Upper lobe of right lung (tissue), 1 donor: ENCODE results near the gene DOCK10. TPM values are rescaled to one million over a fixed set of nuclear protein-coding genes. Genes with fewer than 3 reads are reported as not detected.

Experiments used
- ATAC-seq: fragments of 200-7000 bp; cut with Tn5 transposase; one replicate; pipeline ENCODE4 v1.9.1; 2020; ENCODE audit warnings: mild to moderate bottlenecking, moderate library complexity
- DNase-seq: peaks from one replicate; pipeline ENCODE4 v3.0.0-alpha.2; 2020
- H3K27ac ChIP-seq: fragments of 200-600 bp; one replicate; pipeline ENCODE4 v1.8.0; 2022
- H3K27me3 ChIP-seq: fragments of 200-600 bp; one replicate; pipeline ENCODE4 v1.8.0; 2022; ENCODE audit warnings: mild to moderate bottlenecking
- H3K36me3 ChIP-seq: fragments of 200-600 bp; one replicate; pipeline ENCODE4 v1.8.0; 2022
- H3K4me1 ChIP-seq: fragments of 200-600 bp; one replicate; pipeline ENCODE4 v1.8.0; 2022
- H3K4me3 ChIP-seq: fragments of 200-600 bp; one replicate; pipeline ENCODE4 v1.8.0; 2022; ENCODE audit warnings: mild to moderate bottlenecking
- H3K9me3 ChIP-seq: fragments of 200-600 bp; one replicate; pipeline ENCODE4 v1.8.0; 2022
- intact Hi-C: fragments of 100-400 bp; cut with DNase I; formaldehyde crosslinking; loops from one replicate; pipeline ENCODE4 v1.11.0; 2022
- total RNA-seq: library from RNA; stranded (reverse); fragmentation: NEBNext Ultra II Directional; extraction: Animal tissue kit (Norgen Biotek cat#: 25700); gene quantifications from one replicate; pipeline ENCODE4 v1.2.1, GENCODE V29; 2021
- TF ChIP-seq, protein P1 (sequence below): fragments of 200-600 bp; IDR thresholded peaks from one replicate; pipeline ENCODE4 v1.8.0; 2022; ENCODE audit warnings: antibody characterized with exemption
- donor health status: DM: no; HTN: yes; CAD: no; lungs with severe emphysema.

DOCK10 gene
- total RNA-seq, 1 donor from 2014 or later: 35.8 TPM

DNA sequence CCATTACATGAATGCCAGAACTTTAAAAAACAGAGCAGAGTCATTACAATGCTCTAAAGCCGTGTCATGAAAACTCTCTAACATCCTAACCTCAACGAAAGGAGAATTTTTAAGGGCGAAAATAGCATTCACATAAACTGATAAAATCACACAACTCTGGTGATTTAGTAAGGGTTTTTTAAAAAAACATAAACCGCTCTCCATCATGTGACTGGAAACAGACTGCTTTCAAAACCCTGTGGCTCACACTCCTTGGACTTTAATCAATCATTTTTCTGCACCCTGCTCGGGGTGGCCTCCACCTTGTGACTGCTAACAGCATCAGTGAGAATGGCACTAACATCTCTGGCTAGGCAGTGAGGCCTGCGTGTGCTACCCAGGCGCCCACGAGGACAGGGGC is 12.1 kb downstream of the DOCK10 start:
- Histone ChIP-seq H3K9me3 (no peaks in the 10 kb centered on the region), H3K27me3 (no peaks in the 10 kb centered on the region), H3K4me3 (no peak overlapping the region), H3K27ac (no peak overlapping the region), H3K4me1 (no peaks in the 10 kb centered on the region), H3K36me3 (no peaks in the 10 kb centered on the region)
- intact Hi-C loops: no loop called here
- TF ChIP-seq, protein P1, sequence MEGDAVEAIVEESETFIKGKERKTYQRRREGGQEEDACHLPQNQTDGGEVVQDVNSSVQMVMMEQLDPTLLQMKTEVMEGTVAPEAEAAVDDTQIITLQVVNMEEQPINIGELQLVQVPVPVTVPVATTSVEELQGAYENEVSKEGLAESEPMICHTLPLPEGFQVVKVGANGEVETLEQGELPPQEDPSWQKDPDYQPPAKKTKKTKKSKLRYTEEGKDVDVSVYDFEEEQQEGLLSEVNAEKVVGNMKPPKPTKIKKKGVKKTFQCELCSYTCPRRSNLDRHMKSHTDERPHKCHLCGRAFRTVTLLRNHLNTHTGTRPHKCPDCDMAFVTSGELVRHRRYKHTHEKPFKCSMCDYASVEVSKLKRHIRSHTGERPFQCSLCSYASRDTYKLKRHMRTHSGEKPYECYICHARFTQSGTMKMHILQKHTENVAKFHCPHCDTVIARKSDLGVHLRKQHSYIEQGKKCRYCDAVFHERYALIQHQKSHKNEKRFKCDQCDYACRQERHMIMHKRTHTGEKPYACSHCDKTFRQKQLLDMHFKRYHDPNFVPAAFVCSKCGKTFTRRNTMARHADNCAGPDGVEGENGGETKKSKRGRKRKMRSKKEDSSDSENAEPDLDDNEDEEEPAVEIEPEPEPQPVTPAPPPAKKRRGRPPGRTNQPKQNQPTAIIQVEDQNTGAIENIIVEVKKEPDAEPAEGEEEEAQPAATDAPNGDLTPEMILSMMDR: no peak
- DNase-seq (no peak), ATAC-seq (peak; percentile 11)

DNA sequence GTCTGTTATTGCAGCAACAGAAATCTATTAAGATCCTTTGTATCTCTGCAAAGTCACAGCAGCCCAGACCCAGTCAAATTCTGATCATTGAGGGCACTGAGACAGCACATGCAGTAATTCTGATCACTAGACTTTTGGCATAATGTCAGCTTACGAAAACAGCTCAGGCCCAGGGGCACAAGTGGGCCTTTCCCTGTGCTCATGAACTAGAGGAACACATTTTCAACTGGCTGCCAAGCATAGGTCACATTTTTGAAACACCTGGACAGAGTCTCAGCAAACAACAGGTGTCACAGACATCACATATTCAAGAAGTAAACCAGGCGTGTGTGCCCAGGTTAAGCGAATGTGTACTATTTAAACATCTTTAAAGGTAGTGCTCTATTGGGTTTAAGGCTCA is 13.7 kb downstream of the DOCK10 start:
- DNase-seq (no peak), ATAC-seq (no peak)
- Histone ChIP-seq H3K4me3 (no peak overlapping the region), H3K36me3 (no peaks in the 10 kb centered on the region), H3K4me1 (no peaks in the 10 kb centered on the region), H3K27ac (no peak overlapping the region), H3K27me3 (no peaks in the 10 kb centered on the region), H3K9me3 (no peaks in the 10 kb centered on the region)
- intact Hi-C loops: no loop called here
- TF ChIP-seq, protein P1: no peak

DNA sequence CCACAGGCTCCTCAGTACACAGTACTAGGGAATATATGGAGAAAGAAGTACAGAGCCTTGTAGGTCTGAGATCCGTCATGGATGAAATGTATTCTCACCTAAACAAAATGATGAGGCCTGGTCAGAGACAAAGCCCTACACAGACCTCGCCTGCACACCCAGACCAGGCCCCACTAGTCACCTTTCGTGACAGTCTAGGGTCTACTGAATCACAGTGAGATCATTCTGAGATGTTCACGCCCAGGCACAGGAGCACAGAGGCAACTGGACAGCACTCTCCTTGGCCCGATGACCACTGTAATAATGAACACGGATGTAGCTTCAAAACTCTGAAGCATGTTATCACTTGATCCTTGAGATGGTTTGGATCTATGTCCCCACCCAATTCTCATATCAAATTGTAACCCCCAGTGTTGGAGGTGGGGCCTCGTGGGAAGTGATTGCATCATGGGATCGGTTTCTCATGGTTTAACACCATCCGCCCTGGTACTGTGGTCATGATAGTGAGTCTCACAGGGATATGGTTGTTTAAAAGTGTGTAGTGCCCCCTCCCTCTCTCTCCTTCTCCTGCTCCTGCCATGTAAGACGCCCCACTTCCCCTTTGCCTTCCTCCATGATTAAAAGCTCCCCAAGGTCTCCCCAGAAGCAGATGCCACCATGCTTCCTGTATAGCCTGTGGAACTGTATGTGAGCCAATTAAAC is 15.1 kb downstream of the DOCK10 start:
- peak; percentile 33 for ATAC-seq
- no peak overlapping the region for H3K4me3 ChIP-seq
- intact Hi-C loops: no loop called here
- TF ChIP-seq, protein P1: no peak
- DNase-seq: no peak
- H3K9me3 ChIP-seq: no peaks in the 10 kb centered on the region
- no peak overlapping the region for H3K27ac ChIP-seq
- no peaks in the 10 kb centered on the region for H3K36me3 ChIP-seq
- no peaks in the 10 kb centered on the region for H3K27me3 ChIP-seq
- no peaks in the 10 kb centered on the region for H3K4me1 ChIP-seq

DNA sequence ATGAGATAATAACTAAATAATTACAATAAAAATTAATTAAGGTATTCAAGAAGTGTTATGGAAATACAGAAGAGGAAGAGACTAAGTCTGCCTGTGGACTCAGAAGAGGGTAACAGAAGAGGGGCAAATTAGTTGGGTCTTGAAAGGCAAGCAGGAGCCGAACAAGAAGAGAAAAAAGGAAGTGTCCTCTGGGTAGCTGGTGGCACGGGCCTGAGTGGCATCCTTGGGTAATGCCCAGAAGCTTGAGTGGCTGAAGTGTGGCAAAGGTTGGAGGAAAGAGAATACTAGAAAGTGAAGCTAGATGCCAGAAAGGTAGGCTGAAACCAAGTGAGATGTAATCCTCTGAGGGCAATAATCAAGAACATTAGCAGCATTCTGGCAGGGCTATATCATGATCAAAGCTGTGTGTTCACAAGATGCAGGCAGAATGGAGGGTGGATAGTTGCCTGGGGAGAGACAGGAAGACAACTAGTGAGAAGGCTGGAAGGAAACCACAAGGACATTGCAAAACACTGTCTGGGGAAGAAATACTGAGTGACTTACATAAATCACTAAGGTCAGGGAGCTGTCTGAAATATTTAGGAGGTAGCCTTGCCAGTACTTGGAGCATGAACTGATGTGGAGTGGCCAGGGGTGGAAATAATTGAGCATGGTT is 16.2 kb downstream of the DOCK10 start:
- Histone ChIP-seq H3K36me3 (no peaks in the 10 kb centered on the region), H3K27me3 (no peaks in the 10 kb centered on the region), H3K9me3 (no peaks in the 10 kb centered on the region), H3K4me3 (no peak overlapping the region), H3K4me1 (no peaks in the 10 kb centered on the region), H3K27ac (no peak overlapping the region)
- TF ChIP-seq, protein P1: no peak
- peak; percentile 83 for ATAC-seq
- intact Hi-C loops: no loop called here
- peak; percentile 67 for DNase-seq

DNA sequence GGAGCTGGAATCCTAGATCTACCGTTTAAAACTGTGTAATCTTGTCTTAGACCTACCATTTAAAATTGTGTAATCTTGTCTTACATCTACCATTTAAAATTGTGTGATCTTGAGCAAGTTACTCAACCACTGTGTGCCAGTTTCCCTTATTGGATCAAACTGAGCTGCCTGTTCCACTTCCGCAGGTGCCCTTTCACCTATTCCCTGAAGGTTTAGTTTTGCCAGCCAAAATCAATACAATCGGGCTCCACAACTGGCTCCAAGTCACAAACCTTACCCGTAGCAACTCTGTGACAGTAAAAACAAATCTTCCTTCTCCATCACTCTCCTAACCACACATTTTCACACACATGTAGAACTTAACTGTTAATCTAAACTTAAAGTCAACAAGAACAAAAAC is 20.1 kb downstream of the DOCK10 start:
- Histone ChIP-seq H3K27ac (no peak overlapping the region), H3K36me3 (no peaks in the 10 kb centered on the region), H3K4me3 (no peak overlapping the region), H3K4me1 (no peaks in the 10 kb centered on the region), H3K9me3 (no peaks in the 10 kb centered on the region), H3K27me3 (no peaks in the 10 kb centered on the region)
- ATAC-seq: no peak
- DNase-seq: no peak
- TF ChIP-seq, protein P1: no peak
- intact Hi-C loops: no loop called here
